Choroid plexus epithelial cell (primary cell): ENCODE data around the gene ANAPC13.

Experiments used
- DNase-seq: peaks from one replicate; pipeline ENCODE4 v3.0.0-alpha.2; 2010; ENCODE audit warnings: low read depth
- H3K4me3 ChIP-seq: 2 replicates; pipeline ENCODE4 v1.5.1; 2011; ENCODE audit warnings: low read depth, mild to moderate bottlenecking, control low read depth, low read length, moderate library complexity
- TF ChIP-seq, protein P1 (sequence below): conservative IDR thresholded peaks from 2 replicates; pipeline ENCODE4 v1.5.1; 2011; ENCODE audit warnings: low read depth, mild to moderate bottlenecking, control low read depth, inconsistent platforms, low read length, moderate library complexity

ANAPC13 gene

DNA sequence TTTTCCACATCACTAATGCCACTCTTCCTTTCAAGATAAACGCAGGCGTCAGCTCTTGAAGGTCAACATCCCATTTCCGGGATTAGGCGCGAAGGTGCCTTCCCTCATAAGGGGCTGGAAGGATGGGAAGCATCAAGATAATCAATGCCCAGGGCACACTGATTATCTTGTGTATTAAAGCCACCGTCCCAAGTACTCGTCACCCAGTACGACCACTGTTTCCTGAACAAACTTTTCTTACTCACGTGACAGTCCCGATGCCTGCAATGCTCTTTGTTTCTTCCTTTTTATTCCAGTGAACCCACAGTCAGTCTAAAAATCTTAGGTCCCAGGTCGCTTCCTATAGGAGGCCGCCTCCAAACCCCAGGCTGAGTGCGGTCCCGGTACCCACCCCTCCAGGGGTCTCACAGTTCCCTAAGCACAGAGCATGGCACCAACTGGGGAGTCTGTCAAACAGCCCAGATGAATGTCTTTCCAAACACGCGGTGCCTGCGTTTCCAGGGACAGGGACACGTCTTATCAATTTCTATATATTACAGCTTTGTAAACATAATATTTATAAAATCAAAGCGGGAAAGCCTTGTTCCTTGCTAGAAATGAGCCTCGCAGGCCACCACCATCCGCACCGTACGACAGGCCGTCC lies 589 bp downstream of the ANAPC13 start:
- TF ChIP-seq, protein P1, sequence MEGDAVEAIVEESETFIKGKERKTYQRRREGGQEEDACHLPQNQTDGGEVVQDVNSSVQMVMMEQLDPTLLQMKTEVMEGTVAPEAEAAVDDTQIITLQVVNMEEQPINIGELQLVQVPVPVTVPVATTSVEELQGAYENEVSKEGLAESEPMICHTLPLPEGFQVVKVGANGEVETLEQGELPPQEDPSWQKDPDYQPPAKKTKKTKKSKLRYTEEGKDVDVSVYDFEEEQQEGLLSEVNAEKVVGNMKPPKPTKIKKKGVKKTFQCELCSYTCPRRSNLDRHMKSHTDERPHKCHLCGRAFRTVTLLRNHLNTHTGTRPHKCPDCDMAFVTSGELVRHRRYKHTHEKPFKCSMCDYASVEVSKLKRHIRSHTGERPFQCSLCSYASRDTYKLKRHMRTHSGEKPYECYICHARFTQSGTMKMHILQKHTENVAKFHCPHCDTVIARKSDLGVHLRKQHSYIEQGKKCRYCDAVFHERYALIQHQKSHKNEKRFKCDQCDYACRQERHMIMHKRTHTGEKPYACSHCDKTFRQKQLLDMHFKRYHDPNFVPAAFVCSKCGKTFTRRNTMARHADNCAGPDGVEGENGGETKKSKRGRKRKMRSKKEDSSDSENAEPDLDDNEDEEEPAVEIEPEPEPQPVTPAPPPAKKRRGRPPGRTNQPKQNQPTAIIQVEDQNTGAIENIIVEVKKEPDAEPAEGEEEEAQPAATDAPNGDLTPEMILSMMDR = no peak
- peak; percentile 39 for DNase-seq
- H3K4me3 ChIP-seq = peak overlapping the region; percentile 88

DNA sequence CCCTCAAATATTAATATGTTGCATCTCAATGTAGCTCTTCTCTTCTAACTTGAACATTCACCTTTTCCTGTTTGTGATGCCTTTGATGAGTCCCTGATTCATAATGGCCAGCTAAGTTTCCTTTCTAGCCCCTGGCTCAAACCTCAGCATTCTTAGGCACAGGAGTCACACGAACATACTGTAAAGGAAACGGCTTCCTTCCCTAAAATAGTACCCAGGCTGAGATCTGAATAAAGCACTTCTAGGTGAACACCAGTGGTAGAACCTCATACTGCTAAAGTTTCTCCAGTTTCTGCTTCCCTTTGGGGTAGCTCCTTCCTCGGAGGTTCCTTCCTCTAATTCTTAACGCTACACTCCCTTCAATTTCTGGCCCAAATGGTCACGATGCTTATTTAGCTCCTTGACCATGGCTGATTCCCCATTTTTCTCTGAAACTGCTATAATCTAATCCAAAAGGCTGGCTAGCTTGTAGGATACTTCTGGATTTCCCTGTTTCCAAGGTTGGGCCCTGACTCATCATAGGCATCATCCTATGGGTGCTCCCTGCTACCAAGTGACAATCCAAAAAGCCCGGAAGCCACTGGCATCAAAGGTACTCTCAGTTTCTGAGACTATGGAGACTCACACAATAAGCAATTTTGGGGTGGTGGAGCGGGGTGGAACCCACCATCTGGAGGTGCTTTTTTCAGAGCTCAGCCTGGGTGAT lies 2.4 kb downstream of the ANAPC13 start:
- TF ChIP-seq, protein P1 = no peak
- H3K4me3 ChIP-seq = peak overlapping the region; percentile 6
- peak; percentile 72 for DNase-seq

DNA sequence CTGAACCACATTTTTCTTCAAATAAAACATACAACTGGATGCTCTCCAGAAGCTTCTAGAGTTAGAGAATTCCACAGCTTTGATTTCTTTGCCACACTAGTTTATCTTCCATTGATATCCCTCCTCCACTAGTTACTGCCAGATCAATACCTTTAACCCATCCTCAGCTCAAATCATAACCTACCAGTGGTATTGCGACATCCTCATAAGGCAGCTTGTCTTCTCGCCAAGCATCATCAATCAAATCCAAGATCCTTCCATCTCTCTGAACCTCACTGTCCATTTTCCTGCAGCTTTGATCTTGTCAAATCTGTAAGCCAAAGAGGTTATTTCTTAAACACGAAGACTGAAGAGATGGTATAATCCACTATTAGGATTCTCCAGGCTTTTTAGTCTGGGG lies 3.2 kb downstream of the ANAPC13 start:
- no peak for DNase-seq
- TF ChIP-seq, protein P1 = no peak
- no peak overlapping the region for H3K4me3 ChIP-seq

DNA sequence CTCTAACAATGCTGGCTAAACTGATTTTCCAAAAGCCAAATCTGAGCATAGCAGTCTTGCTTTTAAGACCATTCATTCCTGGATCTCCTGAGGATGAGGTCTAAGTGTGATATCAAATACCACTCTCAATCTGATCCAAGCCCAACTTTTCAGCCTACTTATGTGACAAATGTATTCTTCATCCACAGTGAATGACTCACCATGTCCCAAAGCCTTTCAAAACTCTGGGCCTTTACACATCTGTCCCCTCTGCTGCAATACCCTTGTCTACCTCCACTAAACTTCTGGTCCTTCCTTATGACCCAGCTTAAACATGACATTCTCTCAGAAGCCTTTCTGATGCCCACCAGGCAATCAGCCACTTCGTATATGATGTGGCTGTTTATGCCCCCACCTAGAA lies 4.6 kb downstream of the ANAPC13 start:
- H3K4me3 ChIP-seq = no peak overlapping the region
- DNase-seq = no peak
- TF ChIP-seq, protein P1 = no peak

DNA sequence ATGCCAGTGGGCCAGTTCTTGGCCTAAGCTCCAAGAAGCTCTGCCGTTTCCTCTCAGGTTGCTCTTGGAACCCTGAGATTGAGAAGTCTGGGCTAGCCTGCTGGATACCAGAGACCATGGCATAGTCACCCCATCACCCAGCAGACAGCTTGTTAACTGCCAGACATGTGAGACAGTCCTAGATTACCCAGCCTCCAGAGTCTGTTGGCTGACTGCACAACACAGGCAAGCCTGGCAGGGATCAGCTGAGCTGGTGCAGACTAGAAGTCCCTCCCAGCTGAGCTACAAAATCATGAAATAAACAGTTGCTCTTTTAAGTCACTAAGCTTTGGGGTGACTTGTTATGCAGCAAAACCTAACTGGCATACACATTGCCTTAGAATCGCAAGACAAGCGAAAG lies 5.2 kb downstream of the ANAPC13 start:
- no peak for DNase-seq
- TF ChIP-seq, protein P1 = no peak
- no peak overlapping the region for H3K4me3 ChIP-seq

DNA sequence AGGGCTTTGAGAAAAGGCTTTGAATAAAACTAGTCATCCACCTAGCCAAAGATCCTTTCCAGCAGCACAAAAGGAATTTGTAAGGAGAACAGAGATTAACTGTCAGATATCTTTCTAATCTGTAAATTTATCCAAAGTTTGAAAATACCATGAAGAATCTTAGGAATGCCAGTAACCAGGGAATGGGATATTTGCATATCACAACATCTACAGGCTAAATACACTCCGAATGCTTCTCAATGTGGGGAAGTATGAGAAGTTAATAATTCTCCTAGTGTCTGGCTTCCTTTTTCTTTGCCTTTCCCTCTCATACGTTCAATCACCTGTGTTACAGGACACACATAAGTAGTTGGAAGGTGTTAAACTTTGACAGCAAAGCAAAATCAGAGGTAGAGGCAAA lies 7.8 kb downstream of the ANAPC13 start:
- no peak for DNase-seq
- TF ChIP-seq, protein P1 = no peak
- H3K4me3 ChIP-seq = no peak overlapping the region

DNA sequence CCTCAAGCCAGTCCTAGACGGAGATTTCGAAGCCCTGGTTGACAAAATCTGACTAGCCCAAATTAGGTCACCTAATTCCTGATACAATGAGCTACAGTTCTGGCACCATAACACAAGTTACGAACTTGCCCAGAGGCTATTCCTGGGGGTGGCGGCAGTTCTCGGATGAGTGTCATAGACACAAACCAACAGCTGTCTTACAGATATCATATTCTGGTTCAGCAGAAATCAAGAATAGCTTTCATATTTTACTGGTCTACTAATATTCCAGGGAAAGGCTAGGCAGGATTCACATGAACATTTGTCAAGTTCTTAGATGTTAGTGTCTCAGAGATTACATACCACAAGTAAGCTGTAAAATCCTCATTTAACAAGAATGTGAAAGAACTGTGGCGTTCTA lies 8.8 kb downstream of the ANAPC13 start:
- no peak for DNase-seq
- TF ChIP-seq, protein P1 = no peak
- H3K4me3 ChIP-seq = no peak overlapping the region
